Mucosa of descending colon (tissue), 3 donors: ENCODE data around the gene RMDN2. TPM values are rescaled to one million over a fixed set of nuclear protein-coding genes. Genes with fewer than 3 reads are reported as not detected.

Source experiments
- ATAC-seq: fragments of 200-7000 bp; cut with Tn5 transposase; one replicate; pipeline ENCODE4 v1.9.1; 2020; ENCODE audit warnings: mild to moderate bottlenecking, moderate library complexity
- DNase-seq, 3 donors: peaks; one replicate each; pipeline ENCODE4 v3.0.0-alpha.2; 2020
- H3K36me3 ChIP-seq: fragments of 200-600 bp; one replicate; pipeline ENCODE4 v1.8.0; 2021; ENCODE audit warnings: low read depth, mild to moderate bottlenecking
- H3K4me1 ChIP-seq: fragments of 200-600 bp; one replicate; pipeline ENCODE4 v1.8.0; 2021; ENCODE audit warnings: low read depth, mild to moderate bottlenecking
- H3K4me3 ChIP-seq: fragments of 200-600 bp; one replicate; pipeline ENCODE4 v1.8.0; 2021; ENCODE audit warnings: mild to moderate bottlenecking
- H3K9me3 ChIP-seq: fragments of 200-600 bp; one replicate; pipeline ENCODE4 v1.8.0; 2021; ENCODE audit warnings: mild to moderate bottlenecking
- intact Hi-C, 2 donors: fragments of 100-400 bp; cut with DNase I in 1 of 2; cut with micrococcal nuclease in 1 of 2; formaldehyde crosslinking; loops; one replicate each; pipeline versions ENCODE4 v1.11.0 to v1.11.1; 2022; cut with DNase I, micrococcal nuclease
- total RNA-seq, 3 donors: library from RNA; stranded (reverse); fragmentation: NEBNext Ultra II Directional in 2 of 3; extraction: Animal tissue kit (Norgen Biotek cat#: 25700) in 2 of 3; gene quantifications; one replicate each; pipeline versions ENCODE4 v1.2.1 to v1.2.4, GENCODE V29; 2021 to 2023
- TF ChIP-seq, protein P1 (sequence below): fragments of 200-600 bp; IDR thresholded peaks from one replicate; pipeline ENCODE4 v1.8.0; 2022; ENCODE audit warnings: antibody characterized with exemption, mild to moderate bottlenecking
- donor health status: DM: no; HTN: no; CAD: no; lungs with moderate emphysema.
- donor health status: DM: no; HTN: no; CAD: no.
- donor health status: DM: no; HTN: yes; CAD: no.

Gene RMDN2
- total RNA-seq, 3 donors from 2014 or later: 22.8 to 46.2 (median 28.5) TPM

DNA sequence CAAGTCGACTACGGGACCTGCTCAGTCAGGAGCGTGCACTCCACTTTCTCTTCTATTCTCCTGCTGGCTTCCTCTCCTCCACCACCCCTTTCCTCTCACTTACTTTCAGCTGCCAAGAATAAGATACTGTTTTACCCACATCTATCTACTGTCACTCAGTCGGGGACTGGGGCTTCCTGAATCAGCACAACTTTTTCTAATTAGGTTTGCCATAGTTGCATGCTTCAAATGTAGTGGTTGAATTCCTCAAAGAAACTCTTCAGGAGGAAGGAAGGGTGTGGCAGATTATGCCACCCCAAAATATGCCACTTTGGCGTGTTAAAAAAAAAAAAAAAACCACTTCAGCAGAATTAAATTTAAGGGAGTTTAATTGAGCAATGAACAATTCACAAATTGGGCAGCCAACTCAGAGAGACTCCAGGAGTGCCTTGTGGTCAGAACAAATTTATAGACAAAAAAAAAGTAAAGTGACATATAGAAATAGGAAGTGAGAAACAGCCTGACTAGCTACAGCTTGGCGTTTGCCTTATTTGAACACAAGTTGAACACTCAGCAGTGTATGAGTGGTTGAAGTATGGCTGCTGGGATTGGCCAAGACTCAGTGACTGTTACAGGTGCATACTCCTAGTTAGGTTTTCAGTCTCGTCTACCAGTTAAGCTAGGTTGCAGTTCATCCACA lies 32.5 kb upstream of the RMDN2 start:
- Histone ChIP-seq H3K4me3 (no peak overlapping the region), H3K4me1 (peaks cover 13% of the 10 kb centered on the region), H3K9me3 (no peaks in the 10 kb centered on the region), H3K36me3 (no peaks in the 10 kb centered on the region)
- DNase-seq: no peak
- intact Hi-C loops: no loop called here
- TF ChIP-seq, protein P1, sequence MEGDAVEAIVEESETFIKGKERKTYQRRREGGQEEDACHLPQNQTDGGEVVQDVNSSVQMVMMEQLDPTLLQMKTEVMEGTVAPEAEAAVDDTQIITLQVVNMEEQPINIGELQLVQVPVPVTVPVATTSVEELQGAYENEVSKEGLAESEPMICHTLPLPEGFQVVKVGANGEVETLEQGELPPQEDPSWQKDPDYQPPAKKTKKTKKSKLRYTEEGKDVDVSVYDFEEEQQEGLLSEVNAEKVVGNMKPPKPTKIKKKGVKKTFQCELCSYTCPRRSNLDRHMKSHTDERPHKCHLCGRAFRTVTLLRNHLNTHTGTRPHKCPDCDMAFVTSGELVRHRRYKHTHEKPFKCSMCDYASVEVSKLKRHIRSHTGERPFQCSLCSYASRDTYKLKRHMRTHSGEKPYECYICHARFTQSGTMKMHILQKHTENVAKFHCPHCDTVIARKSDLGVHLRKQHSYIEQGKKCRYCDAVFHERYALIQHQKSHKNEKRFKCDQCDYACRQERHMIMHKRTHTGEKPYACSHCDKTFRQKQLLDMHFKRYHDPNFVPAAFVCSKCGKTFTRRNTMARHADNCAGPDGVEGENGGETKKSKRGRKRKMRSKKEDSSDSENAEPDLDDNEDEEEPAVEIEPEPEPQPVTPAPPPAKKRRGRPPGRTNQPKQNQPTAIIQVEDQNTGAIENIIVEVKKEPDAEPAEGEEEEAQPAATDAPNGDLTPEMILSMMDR: no peak
- no peak for ATAC-seq

DNA sequence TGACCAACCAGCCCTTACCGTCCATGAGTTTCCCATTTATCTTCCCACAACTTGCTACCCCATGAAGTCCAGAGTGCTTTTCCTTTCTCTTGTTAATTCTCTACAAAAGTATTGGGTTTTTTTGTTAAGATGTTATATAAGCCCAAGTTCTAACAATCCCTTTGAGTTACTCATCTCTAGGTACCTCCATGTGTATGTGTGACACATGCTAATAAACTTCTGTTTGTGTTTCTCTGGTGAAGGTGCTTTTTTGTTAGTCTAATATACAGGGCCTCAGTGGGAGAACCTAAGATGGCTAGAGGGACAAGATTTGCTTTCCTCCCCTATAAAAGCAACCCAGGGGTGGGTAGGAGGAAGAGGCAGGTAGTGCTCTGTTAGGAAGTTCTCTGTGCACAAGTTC lies 31.8 kb upstream of the RMDN2 start:
- H3K9me3 ChIP-seq: no peaks in the 10 kb centered on the region
- TF ChIP-seq, protein P1: no peak
- H3K4me3 ChIP-seq: no peak overlapping the region
- intact Hi-C loops: no loop called here
- DNase-seq (no peak), ATAC-seq (no peak)
- H3K36me3 ChIP-seq: no peaks in the 10 kb centered on the region
- H3K4me1 ChIP-seq: peaks cover 16% of the 10 kb centered on the region

- intact Hi-C loops: no loop called here
- DNase-seq (no peak), ATAC-seq (no peak)
- no peaks in the 10 kb centered on the region for H3K36me3 ChIP-seq
- no peaks in the 10 kb centered on the region for H3K9me3 ChIP-seq
- H3K4me3 ChIP-seq: no peak overlapping the region
- H3K4me1 ChIP-seq: peaks cover 16% of the 10 kb centered on the region
- TF ChIP-seq, protein P1: no peak
These were observed 31.0 kb upstream of the RMDN2 start for GRCh38 chr2:37894047-37894446.

- ATAC-seq (no peak), DNase-seq (no peak)
- TF ChIP-seq, protein P1: no peak
- Histone ChIP-seq H3K9me3 (no peaks in the 10 kb centered on the region), H3K4me1 (peaks cover 16% of the 10 kb centered on the region), H3K36me3 (no peaks in the 10 kb centered on the region), H3K4me3 (no peak overlapping the region)
- intact Hi-C loops: no loop called here
These were observed 30.5 kb upstream of the RMDN2 start for GRCh38 chr2:37894601-37895000.

- intact Hi-C loops: no loop called here
- TF ChIP-seq, protein P1: no peak
- Histone ChIP-seq H3K36me3 (no peaks in the 10 kb centered on the region), H3K4me3 (no peak overlapping the region), H3K4me1 (peaks cover 16% of the 10 kb centered on the region), H3K9me3 (no peaks in the 10 kb centered on the region)
- DNase-seq: no peak
- no peak for ATAC-seq
These were observed 29.9 kb upstream of the RMDN2 start for GRCh38 chr2:37895140-37895539.
